ENCODE data around the gene ESRRB. TPM values are rescaled to one million over a fixed set of nuclear protein-coding genes. Genes with fewer than 3 reads are reported as not detected.

The ESRRB gene
- total and polyA plus RNA-seq, 2 experiments from 2014 or later = 6.6 to 11.0 TPM

GRCh38 chr14:76472199-76472723 is 96.3 kb downstream of the ESRRB start:
- Histone ChIP-seq H3K36me3 (no peaks in the 10 kb centered on the region), H3K4me1 (ENCODE audit: low read depth) (peaks cover 40% of the 10 kb centered on the region), H3K4me3 (no peak overlapping the region), H3K9me3 (ENCODE audit: low read depth) (no peaks in the 10 kb centered on the region), H3K27me3 (no peaks in the 10 kb centered on the region), H3K27ac (peak overlapping the region; percentile 89)
- no peak for DNase-seq (ENCODE audit: low read depth in 1 of 2, low spot score in 1 of 2)
- TF ChIP-seq CTCF (IDR thresholded peaks at IDR 0.05; ENCODE audit: low read depth, low read length) = no peak

GRCh38 chr14:76473481-76474263 is 97.7 kb downstream of the ESRRB start:
- H3K27ac ChIP-seq = peak overlapping the region; percentile 89
- no peaks in the 10 kb centered on the region for H3K27me3 ChIP-seq
- no peaks in the 10 kb centered on the region for H3K9me3 ChIP-seq (ENCODE audit: low read depth)
- H3K4me3 ChIP-seq = no peak overlapping the region
- H3K36me3 ChIP-seq = no peaks in the 10 kb centered on the region
- DNase-seq (ENCODE audit: low read depth in 1 of 2, low spot score in 1 of 2) = peak; percentile 17 to 82
- H3K4me1 ChIP-seq (ENCODE audit: low read depth) = peaks cover 32% of the 10 kb centered on the region
- TF ChIP-seq CTCF (IDR thresholded peaks at IDR 0.05; ENCODE audit: low read depth, low read length) = peak; percentile 14

GRCh38 chr14:76480426-76480825 is 104.5 kb downstream of the ESRRB start:
- no peak for TF ChIP-seq CTCF (IDR thresholded peaks at IDR 0.05; ENCODE audit: low read depth, low read length)

GRCh38 chr14:76484355-76484754 is 108.4 kb downstream of the ESRRB start:
- DNase-seq (ENCODE audit: low read depth in 1 of 2, low spot score in 1 of 2) = no peak
- no peaks in the 10 kb centered on the region for H3K9me3 ChIP-seq (ENCODE audit: low read depth)
- H3K27ac ChIP-seq = no peak overlapping the region
- H3K27me3 ChIP-seq = no peaks in the 10 kb centered on the region
- H3K36me3 ChIP-seq = no peaks in the 10 kb centered on the region
- H3K4me1 ChIP-seq (ENCODE audit: low read depth) = peaks cover 17% of the 10 kb centered on the region
- H3K4me3 ChIP-seq = no peak overlapping the region
- TF ChIP-seq CTCF (IDR thresholded peaks at IDR 0.05; ENCODE audit: low read depth, low read length) = no peak

More at GRCh38 chr14:76480426-76480825, 104.5 kb downstream of the ESRRB start:
- no peaks in the 10 kb centered on the region for H3K27me3 ChIP-seq
- no peak overlapping the region for H3K4me3 ChIP-seq
- H3K36me3 ChIP-seq = no peaks in the 10 kb centered on the region
- H3K27ac ChIP-seq = no peak overlapping the region
- DNase-seq (ENCODE audit: low read depth in 1 of 2, low spot score in 1 of 2) = no peak
- peaks cover 2% of the 10 kb centered on the region for H3K4me1 ChIP-seq (ENCODE audit: low read depth)
- no peaks in the 10 kb centered on the region for H3K9me3 ChIP-seq (ENCODE audit: low read depth)

GRCh38 chr14:76486251-76486743 is 110.4 kb downstream of the ESRRB start:
- Histone ChIP-seq H3K27me3 (no peaks in the 10 kb centered on the region), H3K4me1 (ENCODE audit: low read depth) (peaks cover 17% of the 10 kb centered on the region), H3K27ac (no peak overlapping the region), H3K4me3 (no peak overlapping the region), H3K9me3 (ENCODE audit: low read depth) (no peaks in the 10 kb centered on the region), H3K36me3 (no peaks in the 10 kb centered on the region)
- DNase-seq (ENCODE audit: low read depth in 1 of 2, low spot score in 1 of 2) = peak in 1 of 2 donors; percentile 34
- TF ChIP-seq CTCF (IDR thresholded peaks at IDR 0.05; ENCODE audit: low read depth, low read length) = no peak
